H9 (cell line): Measurements from ENCODE around the gene EEF2K. TPM values are rescaled to one million over a fixed set of nuclear protein-coding genes. Genes with fewer than 3 reads are reported as not detected.

Source experiments
- DNase-seq: peaks from one replicate; pipeline ENCODE4 v3.0.0-alpha.2; 2017
- H2AFZ ChIP-seq: one replicate; pipeline ENCODE4 v1.6.1; 2013; ENCODE audit warnings: mild to moderate bottlenecking, low read length, control low read depth, moderate library complexity
- H2AK5ac ChIP-seq: 2 replicates; pipeline ENCODE4 v1.6.1; 2013; ENCODE audit warnings: low read length, control low read depth, mixed read lengths; ENCODE audit not compliant: insufficient read length
- H2BK120ac ChIP-seq: one replicate; pipeline ENCODE4 v1.6.1; 2013; ENCODE audit warnings: low read depth, mild to moderate bottlenecking, low read length, control low read depth, inconsistent platforms; ENCODE audit not compliant: poor library complexity, severe bottlenecking
- H2BK12ac ChIP-seq: 2 replicates; pipeline ENCODE4 v1.6.1; 2013; ENCODE audit warnings: low read length, control low read depth, mixed read lengths, low read depth; ENCODE audit not compliant: insufficient read length
- H2BK15ac ChIP-seq: 2 replicates; pipeline ENCODE4 v1.6.1; 2013; ENCODE audit warnings: low read depth, low read length, control low read depth
- H2BK20ac ChIP-seq: one replicate; pipeline ENCODE4 v1.6.1; 2013; ENCODE audit warnings: low read depth, mild to moderate bottlenecking, low read length, control low read depth, inconsistent platforms; ENCODE audit not compliant: poor library complexity, severe bottlenecking
- H2BK5ac ChIP-seq: 2 replicates; pipeline ENCODE4 v1.6.1; 2013; ENCODE audit warnings: low read length, control low read depth, mixed read lengths; ENCODE audit not compliant: insufficient read length
- H3K14ac ChIP-seq: 2 replicates; pipeline ENCODE4 v1.6.1; 2013; ENCODE audit warnings: low read length, control low read depth; ENCODE audit not compliant: insufficient read depth
- H3K18ac ChIP-seq: 2 replicates; pipeline ENCODE4 v1.6.1; 2013; ENCODE audit warnings: low read depth, mild to moderate bottlenecking, mixed read lengths, low read length, control low read depth; ENCODE audit not compliant: insufficient read length
- H3K23ac ChIP-seq: 2 replicates; pipeline ENCODE4 v1.6.1; 2013; ENCODE audit warnings: low read length, control low read depth, mixed read lengths, low read depth; ENCODE audit not compliant: insufficient read length
- H3K23me2 ChIP-seq: 2 replicates; pipeline ENCODE4 v1.6.1; 2013; ENCODE audit warnings: low read depth, mild to moderate bottlenecking, mixed read lengths, low read length, control low read depth; ENCODE audit not compliant: insufficient read length, poor library complexity, severe bottlenecking
- H3K27ac ChIP-seq: 2 replicates; pipeline ENCODE4 v1.5.1; 2013; ENCODE audit warnings: low read length, control low read depth, mixed read lengths, low read depth; ENCODE audit not compliant: insufficient read length
- H3K27me3 ChIP-seq: 2 replicates; pipeline ENCODE4 v1.6.1; 2013; ENCODE audit warnings: low read length, control low read depth, inconsistent platforms; ENCODE audit not compliant: insufficient read depth
- H3K4ac ChIP-seq: 2 replicates; pipeline ENCODE4 v1.6.1; 2013; ENCODE audit warnings: low read depth, mild to moderate bottlenecking, control low read depth, inconsistent platforms, low read length, moderate library complexity
- H3K4me1 ChIP-seq: 2 replicates; pipeline ENCODE4 v1.6.1; 2013; ENCODE audit warnings: low read length, control low read depth, inconsistent platforms; ENCODE audit not compliant: insufficient read depth
- H3K4me2 ChIP-seq: 2 replicates; pipeline ENCODE4 v1.6.1; 2013; ENCODE audit warnings: low read length, control low read depth, mixed read lengths; ENCODE audit not compliant: insufficient read length, insufficient read depth
- H3K56ac ChIP-seq: 2 replicates; pipeline ENCODE4 v1.6.1; 2013; ENCODE audit warnings: low read depth, mild to moderate bottlenecking, mixed read lengths, low read length, control low read depth; ENCODE audit not compliant: insufficient read length
- H3K79me1 ChIP-seq: 2 replicates; pipeline ENCODE4 v1.6.1; 2013; ENCODE audit warnings: low read depth, mild to moderate bottlenecking, moderate library complexity, low read length, control low read depth, inconsistent platforms; ENCODE audit not compliant: insufficient read depth, poor library complexity, severe bottlenecking
- H3K79me2 ChIP-seq: 2 replicates; pipeline ENCODE4 v1.6.1; 2013; ENCODE audit warnings: low read length, control low read depth, inconsistent platforms; ENCODE audit not compliant: insufficient read depth
- H3K9ac ChIP-seq: 2 replicates; pipeline ENCODE4 v1.6.1; 2013; ENCODE audit warnings: low read length, control low read depth, mixed read lengths; ENCODE audit not compliant: insufficient read length; ENCODE audit errors: extremely low read depth
- H3K9me3 ChIP-seq: one replicate; pipeline ENCODE4 v1.6.1; 2013; ENCODE audit warnings: low read depth, low read length, inconsistent platforms; ENCODE audit not compliant: control insufficient read depth
- H3T11ph ChIP-seq: one replicate; pipeline ENCODE4 v1.6.1; 2013; ENCODE audit warnings: mild to moderate bottlenecking, low read length, control low read depth, inconsistent platforms
- H4K20me1 ChIP-seq: one replicate; pipeline ENCODE4 v1.6.1; 2013; ENCODE audit not compliant: control insufficient read depth, insufficient read length, insufficient read depth
- H4K5ac ChIP-seq: 2 replicates; pipeline ENCODE4 v1.6.1; 2013; ENCODE audit warnings: low read depth, mild to moderate bottlenecking, mixed read lengths, low read length, control low read depth; ENCODE audit not compliant: insufficient read length
- H4K8ac ChIP-seq: replicated peaks from 2 replicates; pipeline ENCODE4 v1.6.1; 2013; ENCODE audit warnings: low read length, control low read depth, mixed read lengths, low read depth; ENCODE audit not compliant: insufficient read length
- H4K91ac ChIP-seq: 2 replicates; pipeline ENCODE4 v1.6.1; 2013; ENCODE audit warnings: low read depth, mild to moderate bottlenecking, moderate library complexity, mixed read lengths, low read length, control low read depth; ENCODE audit not compliant: insufficient read length
- H3K27ac Mint-ChIP-seq, 3 experiments: 2 replicates in 2 of 3; 3 replicates in 1 of 3; pipeline ENCODE4 v1.8.0; 2020 to 2021; ENCODE audit warnings: mixed read lengths in 3 of 3, mild to moderate bottlenecking in 1 of 3, moderate library complexity in 1 of 3
- H3K27me3 Mint-ChIP-seq: 2 replicates; pipeline ENCODE4 v1.8.0; 2021; ENCODE audit warnings: low read depth, mild to moderate bottlenecking, moderate library complexity, mixed read lengths
- H3K36me3 Mint-ChIP-seq, 3 experiments: 2 replicates in 2 of 3; 3 replicates in 1 of 3; pipeline ENCODE4 v1.8.0; 2020 to 2021; ENCODE audit warnings: low read depth in 3 of 3, mixed read lengths in 3 of 3; ENCODE audit not compliant: insufficient read depth in 1 of 3
- H3K4me1 Mint-ChIP-seq, 2 experiments: 2 replicates each; pipeline ENCODE4 v1.8.0; 2020; ENCODE audit warnings: mixed read lengths in 2 of 2
- H3K4me3 Mint-ChIP-seq, 2 experiments: 2 replicates in 1 of 2; 3 replicates in 1 of 2; pipeline ENCODE4 v1.8.0; 2020 to 2021; ENCODE audit warnings: mild to moderate bottlenecking in 2 of 2, mixed read lengths in 2 of 2, moderate library complexity in 1 of 2
- H3K9me3 Mint-ChIP-seq, 2 experiments: 2 replicates in 1 of 2; 3 replicates in 1 of 2; pipeline ENCODE4 v1.8.0; 2020; ENCODE audit warnings: mild to moderate bottlenecking in 2 of 2, mixed read lengths in 2 of 2, moderate library complexity in 1 of 2
- CTCF ChIP-seq: fragments of 200-600 bp; sonication (generic); conservative IDR thresholded peaks from 3 replicates; pipeline ENCODE4 v1.8.0; 2021; ENCODE audit warnings: antibody characterized with exemption, mild to moderate bottlenecking
- WGBS: extraction: QIAGEN DNeasy Blood & Tissue Kit; methylation state at CpG from one replicate; pipeline ENCODE4 v1.1.7; 2013; ENCODE audit warnings: missing lambda C conversion rate, low lambda C conversion rate, mixed read lengths; ENCODE audit not compliant: insufficient read length; ENCODE audit errors: extremely low coverage; 5-methylcytosine and 5-hydroxymethylcytosine counted together
- total RNA-seq: library from RNA; stranded (reverse); gene quantifications from 2 replicates; pipeline ENCODE4 v1.2.1, GENCODE V29; 2021

EEF2K gene
- total RNA-seq, 1 experiment from 2014 or later: 20.7 TPM

GRCh38 chr16:22240023-22240710 lies 34.1 kb downstream of the EEF2K start:
- Histone ChIP-seq H3K23me2 (no peaks in the 10 kb centered on the region), H2AFZ (no peak overlapping the region)
- no CpG with 5 or more reads among the region's 3 CpGs for WGBS

More at GRCh38 chr16:22240023-22240710, 34.1 kb downstream of the EEF2K start:
- H2BK20ac ChIP-seq: no peak overlapping the region
- no peak overlapping the region for H2BK12ac ChIP-seq
- H2BK120ac ChIP-seq: no peak overlapping the region
- no peak overlapping the region for H3K4ac ChIP-seq
- no peak overlapping the region for H3K27ac ChIP-seq
- H3K36me3 Mint-ChIP-seq: peaks cover 0 to 11% (median 10%) of the 10 kb centered on the region in 3 experiments; a peak in 5 of 7 replicates
- H4K5ac ChIP-seq: no peak overlapping the region
- no peak overlapping the region for H3T11ph ChIP-seq
- H3K4me3 Mint-ChIP-seq: no peak overlapping the region
- H3K9ac ChIP-seq: no peak overlapping the region
- no peak overlapping the region for H2AK5ac ChIP-seq
- no peak for DNase-seq
- H3K9me3 ChIP-seq: no peaks in the 10 kb centered on the region
- H2BK5ac ChIP-seq: no peak overlapping the region
- no peak overlapping the region for H3K14ac ChIP-seq
- no peak overlapping the region for H3K18ac ChIP-seq
- no peak overlapping the region for H4K8ac ChIP-seq
- H3K27me3 ChIP-seq: no peaks in the 10 kb centered on the region
- H3K56ac ChIP-seq: no peak overlapping the region
- H3K9me3 Mint-ChIP-seq: no peaks in the 10 kb centered on the region
- H3K4me1 Mint-ChIP-seq: no peaks in the 10 kb centered on the region
- no peak for TF ChIP-seq CTCF
- no peaks in the 10 kb centered on the region for H3K4me1 ChIP-seq
- H2BK15ac ChIP-seq: no peak overlapping the region
- H3K27ac Mint-ChIP-seq: no peak overlapping the region
- no peaks in the 10 kb centered on the region for H3K79me1 ChIP-seq
- no peak overlapping the region for H4K91ac ChIP-seq
- H3K23ac ChIP-seq: no peak overlapping the region
- H3K4me2 ChIP-seq: no peak overlapping the region
- no peaks in the 10 kb centered on the region for H4K20me1 ChIP-seq
- H3K27me3 Mint-ChIP-seq: no peaks in the 10 kb centered on the region
- no peaks in the 10 kb centered on the region for H3K79me2 ChIP-seq
